ENCODE results near the gene MAGOHB.
"Not testable (repeated sequence)": the region's sequence is repeated elsewhere in the genome, so short reads cannot be mapped to it uniquely, and the experiment has no call there.

The MAGOHB gene

DNA sequence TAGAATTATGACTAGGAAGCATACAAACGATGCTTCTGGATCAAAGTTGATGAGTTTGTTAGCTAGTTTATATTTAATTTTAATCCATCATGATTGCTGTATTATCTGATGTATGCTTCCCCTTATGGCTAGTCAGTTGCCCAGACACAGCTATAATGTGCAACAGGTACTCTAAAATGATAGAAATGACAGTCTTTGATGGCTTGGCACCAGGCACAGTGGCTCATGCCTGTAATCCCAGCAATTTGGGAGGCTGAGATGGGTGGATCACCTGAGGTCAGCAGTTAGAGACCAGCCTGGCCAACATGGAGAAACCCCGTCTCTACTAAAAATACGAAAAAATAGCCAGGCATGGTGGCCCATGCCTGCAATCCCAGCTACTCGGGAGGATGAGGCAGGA, 2.2 kb downstream of the MAGOHB start:
- not testable (repeated sequence) for DNase-seq

- no peak for DNase-seq
Observed at GRCh38 chr12:10610188-10610587, 3.2 kb downstream of the MAGOHB start.

DNA sequence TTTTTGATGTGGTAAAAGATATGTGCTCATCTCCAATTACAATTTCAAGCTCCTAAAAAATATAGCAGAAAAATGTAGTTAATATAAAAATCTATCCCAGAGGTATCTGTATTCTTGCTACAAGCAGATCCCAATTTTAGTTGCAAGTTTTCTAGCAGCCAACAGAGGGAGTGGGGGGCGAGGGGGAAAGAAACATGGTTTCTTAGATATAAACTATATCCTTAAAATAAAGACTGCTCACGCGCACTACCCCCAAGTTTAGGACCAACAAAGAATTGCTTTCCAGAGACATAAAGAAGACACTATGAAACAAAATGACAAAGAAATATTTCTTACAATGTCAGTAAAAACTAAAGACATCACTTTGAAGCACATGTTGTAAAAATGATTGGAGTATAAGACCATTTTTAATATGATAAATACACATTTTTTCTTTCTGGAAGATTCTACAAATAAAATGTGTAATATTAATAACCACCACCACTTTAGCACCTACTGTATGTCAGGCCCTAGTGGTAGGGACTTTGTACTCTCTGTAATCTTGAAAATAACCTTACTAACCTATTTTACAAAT, 5.4 kb downstream of the MAGOHB start:
- no peak for DNase-seq

GRCh38 chr12:10601860-10602259, 11.5 kb downstream of the MAGOHB start:
- no peak for DNase-seq

- DNase-seq = no peak
Observed at GRCh38 chr12:10600988-10601387, 12.4 kb downstream of the MAGOHB start.

DNA sequence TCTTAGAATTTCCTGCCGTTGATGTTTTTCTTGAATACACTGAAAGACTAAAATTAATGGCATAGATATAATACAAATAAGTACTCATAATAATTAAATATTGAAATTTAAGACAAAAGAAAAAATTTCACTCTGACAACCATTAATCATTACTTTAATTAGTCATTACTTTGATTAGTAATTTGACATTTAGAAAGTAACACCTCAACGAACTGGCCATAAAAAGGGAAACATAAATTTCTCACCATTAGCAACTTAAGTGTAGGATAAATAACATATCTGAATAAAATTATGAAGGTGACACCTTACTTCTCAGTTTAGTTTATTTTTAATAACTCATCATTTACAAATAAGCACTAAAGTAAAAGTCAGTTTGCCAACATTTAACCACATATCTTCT, 17.5 kb downstream of the MAGOHB start:
- no peak for DNase-seq

DNA sequence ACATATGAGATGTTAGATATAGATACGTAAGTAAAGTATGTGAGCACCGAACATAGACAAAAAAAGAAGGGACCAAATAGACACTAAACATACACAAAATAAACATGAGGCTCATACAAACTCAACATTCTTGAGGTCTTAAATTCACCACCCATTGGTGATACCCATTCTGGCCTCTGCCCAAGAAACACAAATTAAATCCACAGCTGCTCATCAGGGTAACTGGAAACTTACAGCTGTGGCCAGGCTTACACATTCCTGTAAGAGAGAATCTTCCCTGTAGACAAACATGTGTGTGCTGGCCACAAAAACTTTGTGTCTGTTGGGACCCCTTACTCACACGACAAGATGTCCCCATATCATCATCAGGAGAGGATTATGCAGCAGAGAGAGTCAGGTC, 22.4 kb downstream of the MAGOHB start:
- DNase-seq = no peak

DNA sequence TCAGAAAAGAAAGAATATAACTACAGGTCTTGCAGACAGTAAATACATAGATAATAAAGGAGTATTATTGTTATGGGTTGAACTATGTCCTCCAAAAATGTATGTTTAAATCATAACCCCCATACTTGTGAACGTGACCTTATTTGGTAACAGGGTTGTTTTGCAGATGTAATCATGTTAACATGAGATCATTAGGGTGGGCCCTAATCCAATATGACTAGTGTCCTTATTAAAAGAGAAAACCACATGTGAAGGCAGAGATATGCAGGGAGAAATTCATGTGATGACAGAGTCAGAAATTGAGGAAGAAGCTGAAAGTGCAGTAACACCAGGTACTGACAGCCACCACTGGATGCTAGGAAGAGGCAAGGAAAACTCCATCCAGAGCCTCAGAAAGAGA, 29.0 kb downstream of the MAGOHB start:
- no peak for DNase-seq

DNA sequence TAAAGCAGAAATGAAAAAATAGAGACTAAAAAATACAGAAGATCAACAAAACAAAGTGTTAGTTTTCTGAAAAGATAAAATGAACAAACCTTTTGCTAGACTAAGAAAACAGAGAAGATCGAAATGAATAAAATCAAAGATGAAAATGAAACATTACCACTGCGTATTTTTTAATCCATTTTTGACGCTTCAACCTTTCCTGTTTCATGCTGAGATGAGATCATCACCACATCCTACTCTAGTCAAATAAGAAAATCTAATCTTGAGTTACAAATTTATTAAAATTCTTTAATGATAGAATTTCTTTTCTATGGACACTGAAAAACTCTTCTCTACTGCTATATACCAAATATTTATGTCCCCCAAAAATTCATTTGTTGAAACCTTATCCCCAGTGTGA, 30.7 kb downstream of the MAGOHB start:
- no peak for DNase-seq

- not testable (repeated sequence) for DNase-seq
Observed at GRCh38 chr12:10582133-10582532, 31.3 kb downstream of the MAGOHB start.

- DNase-seq = no peak
Observed at GRCh38 chr12:10574307-10574706, 39.1 kb downstream of the MAGOHB start.

GRCh38 chr12:10572021-10572490, 41.4 kb downstream of the MAGOHB start:
- DNase-seq = not testable (repeated sequence)

- DNase-seq = no peak
Observed at GRCh38 chr12:10571141-10571540, 42.3 kb downstream of the MAGOHB start.

DNA sequence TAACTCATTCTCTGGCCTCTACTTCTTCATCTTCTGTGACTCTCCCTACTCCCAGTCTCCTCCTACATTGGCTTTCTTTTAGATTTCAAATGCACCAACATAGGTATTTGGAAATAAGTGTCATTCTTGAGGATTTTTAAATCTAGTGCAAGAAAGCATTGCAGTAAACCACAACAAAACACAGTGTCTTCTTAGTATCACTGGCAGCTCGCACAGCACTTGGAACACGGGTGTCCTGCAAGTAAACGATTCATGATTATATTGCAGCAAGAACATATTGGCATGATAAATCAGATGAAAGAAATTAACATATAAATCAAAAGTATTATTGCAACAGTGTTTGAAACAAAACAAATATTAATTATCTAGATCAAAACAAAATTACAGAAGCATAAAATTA, 45.6 kb downstream of the MAGOHB start:
- DNase-seq = no peak

DNA sequence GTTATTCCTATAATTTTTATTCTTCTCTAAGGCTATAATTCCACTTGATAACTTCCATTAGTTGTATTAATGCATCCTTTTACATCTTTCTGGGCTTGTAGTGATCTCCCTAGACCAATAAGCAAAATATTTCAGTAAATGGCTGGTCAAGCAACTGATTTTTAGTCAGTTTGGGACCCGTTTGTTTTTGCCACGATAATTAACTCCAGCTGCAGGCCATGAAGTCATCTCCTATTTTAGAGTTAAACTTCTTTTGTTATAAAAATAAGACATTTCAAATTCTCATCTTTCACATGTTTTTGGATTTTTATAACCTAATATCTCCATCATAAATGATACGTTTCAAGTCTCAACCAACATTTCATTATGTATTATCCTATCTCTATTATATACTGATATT, 49.4 kb downstream of the MAGOHB start:
- DNase-seq = no peak

DNA sequence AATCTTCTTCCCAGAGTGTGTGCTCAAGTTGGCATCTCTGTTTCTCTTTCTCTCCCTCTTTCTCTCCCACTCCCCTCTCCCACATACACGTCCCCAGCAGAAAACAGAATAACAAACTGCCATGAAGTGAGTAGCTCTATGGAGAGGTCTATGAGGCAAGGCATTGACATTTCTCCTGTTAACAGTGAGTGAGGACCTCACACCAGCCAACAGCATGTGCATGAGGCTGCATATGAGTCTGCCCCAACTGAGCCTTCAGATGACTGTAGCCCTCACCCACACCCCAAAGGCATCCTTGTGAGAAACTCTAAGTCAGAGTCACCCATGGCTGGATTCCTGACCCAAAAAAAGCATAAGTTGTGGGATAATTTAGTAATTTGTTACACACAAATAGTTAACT, 50.4 kb downstream of the MAGOHB start:
- no peak for DNase-seq

GRCh38 chr12:10562306-10562933, 51.0 kb downstream of the MAGOHB start:
- no peak for DNase-seq

- no peak for DNase-seq
Observed at GRCh38 chr12:10559244-10559643, 54.2 kb downstream of the MAGOHB start.

GRCh38 chr12:10558789-10559188, 54.6 kb downstream of the MAGOHB start:
- DNase-seq = no peak

- DNase-seq = no peak
Observed at GRCh38 chr12:10558301-10558700, 55.1 kb downstream of the MAGOHB start.

- DNase-seq = no peak
Observed at GRCh38 chr12:10557766-10558165, 55.6 kb downstream of the MAGOHB start.

DNA sequence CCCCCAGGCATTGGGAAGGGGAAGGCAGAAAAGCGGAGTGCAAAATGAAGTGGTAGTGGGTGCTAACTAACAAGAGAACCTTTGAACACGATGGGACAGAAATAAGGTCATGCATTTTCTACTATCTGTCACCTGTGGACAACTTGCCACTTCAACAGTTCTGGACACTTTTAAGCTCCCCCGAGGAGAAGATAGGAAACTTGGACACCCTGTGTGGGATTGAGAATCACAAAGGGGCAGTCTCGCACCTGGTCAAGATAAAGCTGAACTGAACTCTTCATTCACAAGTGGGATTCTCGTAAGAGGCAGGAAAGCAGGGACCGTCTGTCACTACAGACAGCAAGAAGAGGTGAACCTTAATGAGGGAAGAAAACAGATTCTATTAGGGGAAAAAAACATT, 56.1 kb downstream of the MAGOHB start:
- no peak for DNase-seq

GRCh38 chr12:10554756-10555481, 58.5 kb downstream of the MAGOHB start:
- DNase-seq = no peak

- DNase-seq = no peak
Observed at GRCh38 chr12:10554228-10554755, 59.1 kb downstream of the MAGOHB start.

All from GF-D8 (cell line).